ENCODE data around the gene VOPP1. TPM values are rescaled to one million over a fixed set of nuclear protein-coding genes. Genes with fewer than 3 reads are reported as not detected.

The VOPP1 gene
- total RNA-seq, result 84.1 and 88.2 TPM in 2 replicates

GRCh38 chr7:55572378-55573233, at the start of gene VOPP1:
Gene VOPP1 (minus strand): TSS chr7:55572502. CDS start chr7:55572324, 178 bp downstream.

Other genes with a start within 250 kb of the VOPP1 start
- 14.8 and 16.3 TPM in 2 replicates for gene LANCL2, start 207.2 kb downstream of the VOPP1 start, total RNA-seq

Measured in dermis lymphatic vessel endothelial cell (primary cell).